NCI-H146 treated with DMSO at 0.1 percent for 48 hours (cell line): Measurements from ENCODE around the gene PSMD14.

ENCODE experiments used
- DNase-seq: peaks from one replicate; lab custom pipeline; 2025; ENCODE audit not compliant: unreplicated experiment; lab: John Stamatoyannopoulos, UW

PSMD14 gene

DNA sequence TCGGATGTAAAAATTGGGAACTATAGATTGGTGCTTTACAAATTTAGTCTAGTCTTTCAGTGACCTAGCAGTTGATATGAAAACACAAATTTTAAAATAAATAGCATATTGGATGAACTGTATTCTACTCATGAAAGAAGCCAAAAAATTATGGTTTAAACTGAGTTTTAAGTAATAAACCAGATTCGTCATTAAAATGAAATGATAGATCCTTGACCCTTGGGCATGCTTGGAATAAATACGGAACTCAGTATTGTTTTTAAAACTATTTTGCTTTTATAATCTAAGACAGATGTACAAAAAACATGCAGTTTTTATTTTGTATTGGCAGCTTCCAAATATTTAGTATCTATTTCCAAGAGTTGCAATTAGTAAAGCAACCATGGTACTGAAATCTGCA, 73.3 kb downstream of the PSMD14 start:
- DNase-seq = no peak

DNA sequence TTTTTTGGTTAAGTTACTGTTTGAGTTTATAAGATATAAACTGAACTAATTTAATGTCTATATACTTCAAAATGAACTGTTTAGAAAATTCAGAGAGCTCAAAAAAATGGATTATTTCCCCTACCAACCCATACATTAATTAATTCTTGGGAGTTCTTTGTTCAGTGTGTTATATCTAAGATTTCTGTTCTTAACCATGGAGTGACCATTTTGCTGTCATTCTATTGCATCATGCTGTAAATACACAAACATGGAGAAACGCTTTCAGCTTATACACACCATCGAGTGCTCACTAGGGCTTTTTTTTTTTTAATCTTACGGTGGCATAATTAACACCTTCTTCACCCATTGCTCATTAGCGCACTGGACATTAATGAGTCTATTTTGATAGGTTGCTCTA, 74.5 kb downstream of the PSMD14 start:
- DNase-seq = no peak

DNA sequence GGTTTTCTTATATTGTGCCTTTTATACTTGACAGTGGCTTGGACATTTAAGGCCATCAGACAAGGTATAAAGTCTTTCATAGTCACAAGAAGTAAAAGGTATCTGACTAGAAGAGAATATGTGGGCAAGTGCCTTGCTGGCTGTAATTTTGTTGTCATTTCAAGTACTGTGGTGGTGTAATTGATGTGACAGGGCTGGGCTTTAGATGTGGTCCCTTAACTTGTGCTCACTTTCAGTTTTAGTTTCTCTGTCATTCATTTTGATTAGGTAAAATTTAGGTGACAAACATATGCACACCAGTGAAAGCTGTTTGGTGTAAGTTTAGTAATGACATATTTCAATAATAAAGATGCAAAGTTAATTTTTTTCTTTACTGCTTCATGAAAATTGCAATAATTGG, 76.6 kb downstream of the PSMD14 start:
- no peak for DNase-seq

- DNase-seq = no peak
Observed at GRCh38 chr2:161386228-161386824, 78.1 kb downstream of the PSMD14 start.

GRCh38 chr2:161388146-161388779, 80.0 kb downstream of the PSMD14 start:
- no peak for DNase-seq

GRCh38 chr2:161391737-161392506, 83.7 kb downstream of the PSMD14 start:
- no peak for DNase-seq

GRCh38 chr2:161400076-161400475, 91.9 kb downstream of the PSMD14 start:
- DNase-seq = no peak

DNA sequence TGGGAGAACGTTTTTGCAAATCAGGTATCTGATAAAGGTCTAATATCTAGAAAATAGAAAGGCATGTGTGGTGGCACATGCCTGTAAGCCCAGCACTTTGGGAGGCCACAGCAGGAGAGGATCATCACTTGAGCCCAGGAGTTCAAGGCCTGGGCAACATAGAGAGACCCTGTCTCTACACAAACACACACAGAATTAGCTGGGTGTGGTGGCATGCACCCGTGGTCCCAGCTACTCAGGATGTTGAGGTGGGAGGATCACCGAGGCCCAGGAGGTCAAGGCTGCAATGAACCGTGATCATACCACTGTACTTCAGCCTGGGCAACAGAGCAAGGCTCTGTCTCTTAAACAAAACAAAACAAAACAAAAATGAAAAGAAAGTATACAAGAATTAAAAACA, 94.1 kb downstream of the PSMD14 start:
- DNase-seq = no peak

DNA sequence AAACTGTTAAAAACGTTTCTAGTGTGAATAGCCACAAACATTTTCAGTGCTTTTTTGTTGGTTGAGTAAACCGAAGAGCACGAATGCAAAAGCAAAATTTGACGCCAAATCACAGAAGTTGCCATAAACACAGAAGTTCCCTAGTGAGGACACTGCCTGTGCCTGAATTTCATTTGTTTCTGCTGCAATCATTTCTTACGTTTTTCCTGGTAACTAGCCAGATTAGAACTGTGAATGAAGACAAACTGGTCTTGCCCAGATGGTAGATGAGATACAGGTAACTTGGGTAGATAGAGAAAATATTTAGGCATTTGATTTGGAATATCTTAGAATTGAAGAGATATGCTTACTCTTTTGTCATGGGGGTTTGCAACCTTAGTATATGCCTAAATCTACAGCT, 98.1 kb downstream of the PSMD14 start:
- DNase-seq = no peak

DNA sequence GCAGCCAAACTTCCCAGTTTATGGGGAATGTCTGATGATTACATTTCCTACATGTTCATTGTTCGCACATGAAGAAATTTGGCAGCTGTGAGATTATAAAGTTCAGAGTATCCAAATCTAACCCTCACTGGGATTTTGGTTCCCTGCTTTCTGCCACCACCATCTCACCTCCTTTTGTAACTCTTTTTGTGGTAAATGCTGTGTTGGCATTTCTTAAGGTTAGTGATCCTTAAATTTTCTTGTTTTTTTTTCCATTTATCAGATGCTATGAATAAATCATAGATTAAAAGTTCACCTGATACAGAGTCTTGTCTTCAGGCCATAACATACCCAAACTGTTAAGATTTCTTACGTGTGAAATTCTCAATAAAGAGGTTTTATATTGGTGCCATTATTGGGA, 99.4 kb downstream of the PSMD14 start:
- DNase-seq = no peak

- no peak for DNase-seq
Observed at GRCh38 chr2:161409308-161409907, 101.2 kb downstream of the PSMD14 start.

- no peak for DNase-seq
Observed at GRCh38 chr2:161412346-161412745, 104.1 kb downstream of the PSMD14 start.

GRCh38 chr2:161414042-161415033, 106.1 kb downstream of the PSMD14 start:
- DNase-seq = peak; percentile 43

DNA sequence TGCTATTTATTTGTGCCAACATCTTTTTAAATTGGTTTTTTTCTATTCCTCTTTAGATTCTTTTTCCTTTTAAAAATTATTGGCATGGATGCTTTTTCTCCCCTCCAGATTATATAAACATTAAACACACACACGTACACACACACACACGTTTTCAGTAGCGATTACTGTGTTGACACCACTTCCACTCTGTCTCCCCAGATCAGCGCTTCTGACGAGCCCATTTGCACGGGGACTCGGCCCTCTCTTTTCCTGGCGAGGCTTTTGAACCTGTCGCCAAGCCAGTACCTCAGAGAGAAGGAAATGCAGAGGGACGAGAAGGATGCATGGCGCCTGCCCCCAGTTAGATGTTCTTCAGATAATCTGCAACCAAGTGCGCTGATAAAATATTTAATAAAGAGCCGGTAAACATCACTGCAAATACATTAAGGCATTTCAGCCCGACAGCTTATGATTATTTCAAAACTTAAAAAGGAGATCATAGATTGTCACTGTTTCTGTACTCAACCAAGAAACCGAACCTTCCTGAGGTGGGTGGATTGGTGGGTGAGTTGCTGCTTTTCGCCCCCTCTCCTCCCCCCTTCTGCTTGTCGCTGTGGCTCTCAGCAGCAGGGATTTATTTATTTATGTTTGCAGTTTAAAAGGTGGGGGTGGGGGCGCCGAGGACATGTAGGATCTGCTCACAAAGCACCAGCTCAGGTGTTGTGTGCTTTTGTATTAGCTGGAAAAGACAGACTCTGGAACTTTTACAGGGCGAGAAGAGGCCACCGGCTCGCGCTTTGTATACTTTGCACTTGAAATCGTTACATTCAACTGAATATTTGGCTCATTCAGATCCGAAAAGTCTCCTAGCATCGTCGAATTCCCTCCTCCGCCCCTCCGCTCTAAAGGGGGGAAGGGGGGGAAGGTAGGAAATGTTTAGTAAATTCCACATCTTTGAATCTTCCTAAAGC, 107.1 kb downstream of the PSMD14 start:
- DNase-seq = peak; percentile 13

GRCh38 chr2:161415987-161416707, 107.9 kb downstream of the PSMD14 start, which contains the start of gene TBR1:
TSS of gene TBR1 (plus strand) at chr2:161416297. CDS start at chr2:161416411, 114 bp downstream.
- peak; percentile 21 for DNase-seq

- no peak for DNase-seq
Observed at GRCh38 chr2:161416708-161417437, 108.6 kb downstream of the PSMD14 start.

GRCh38 chr2:161417438-161418274, 109.4 kb downstream of the PSMD14 start:
- DNase-seq = no peak
